Dedifferentiated amniotic fluid mesenchymal stem cell (primary cell): ENCODE measurements around the gene ZNF141.
"Not testable (repeated sequence)": the region's sequence is repeated elsewhere in the genome, so short reads cannot be mapped to it uniquely, and the experiment has no call there.

Experiments
- DNase-seq: peaks from one replicate; pipeline ENCODE4 v3.0.0-alpha.2; 2016; ENCODE audit errors: extremely low spot score

Gene ZNF141

GRCh38 chr4:385934-386707 is 48.5 kb downstream of the ZNF141 start:
- DNase-seq = no peak

- no peak for DNase-seq
These were observed 49.1 kb downstream of the ZNF141 start for GRCh38 chr4:386708-387105.

DNA sequence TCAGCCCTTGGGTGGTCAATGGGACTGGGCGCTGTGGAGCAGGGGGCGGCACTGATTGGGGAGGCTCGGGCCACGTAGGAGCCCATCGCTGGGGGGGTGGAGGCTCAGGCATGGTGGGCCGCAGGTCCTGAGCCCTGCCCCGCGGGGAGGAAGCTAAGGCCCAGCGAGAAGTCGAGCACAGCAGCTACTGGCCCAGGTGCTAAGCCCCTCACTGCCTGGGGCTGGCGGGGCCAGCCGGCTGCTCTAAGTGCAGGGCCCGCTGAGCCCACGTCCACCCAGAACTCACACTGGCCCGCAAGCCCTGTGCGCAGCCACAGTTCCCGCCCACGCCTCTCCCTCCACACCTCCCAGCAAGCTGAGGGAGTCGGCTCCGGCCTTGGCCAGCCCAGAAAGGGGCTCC is 66.4 kb downstream of the ZNF141 start:
- DNase-seq = no peak

DNA sequence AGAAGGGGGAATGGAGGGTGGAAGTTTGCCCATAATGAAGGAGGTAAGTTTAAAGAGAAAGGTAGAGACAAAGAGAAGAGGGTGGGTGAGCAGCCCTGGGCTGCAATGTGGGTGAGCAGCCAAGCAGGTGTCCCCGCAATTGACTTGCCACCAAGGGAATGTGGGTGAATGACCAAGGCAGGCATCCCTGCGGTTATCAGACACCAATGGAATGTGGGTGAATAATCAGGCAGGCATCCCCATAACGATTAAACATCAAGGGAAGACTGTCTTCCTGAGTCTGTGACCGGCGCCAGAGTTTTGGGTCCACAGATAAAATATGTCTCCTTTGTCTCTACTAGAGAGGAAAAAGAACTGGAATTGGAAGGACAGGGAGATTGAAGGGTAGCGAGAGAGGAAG is 70.7 kb downstream of the ZNF141 start:
- not testable (repeated sequence) for DNase-seq

GRCh38 chr4:422587-422986 is 85.0 kb downstream of the ZNF141 start:
- no peak for DNase-seq
